GM18508 (cell line): ENCODE results near the gene FKBP8.
"Not testable (repeated sequence)": the region's sequence is repeated elsewhere in the genome, so short reads cannot be mapped to it uniquely, and the experiment has no call there.

Experiments used
- ATAC-seq: cut with Tn5 transposase; IDR thresholded peaks from one replicate; pipeline ENCODE4 v1.9.1; 2021; ENCODE audit warnings: moderate number of reproducible peaks; ENCODE audit not compliant: insufficient read depth, unreplicated experiment

The FKBP8 gene

GRCh38 chr19:18559685-18560084 is 16.3 kb upstream of the FKBP8 start:
- ATAC-seq = no peak

- ATAC-seq = no peak
These were observed 15.2 kb upstream of the FKBP8 start for GRCh38 chr19:18558604-18559003.

- ATAC-seq = no peak
These were observed 14.8 kb upstream of the FKBP8 start for GRCh38 chr19:18558202-18558555.

GRCh38 chr19:18557411-18558201 is 14.2 kb upstream of the FKBP8 start, which contains the start of gene KXD1:
Gene KXD1, plus strand, starts transcription at chr19:18557870. Its CDS starts 4,187 bp downstream, at chr19:18562057.
- ATAC-seq = peak; percentile 66

- ATAC-seq = no peak
These were observed 8.3 kb upstream of the FKBP8 start for GRCh38 chr19:18551631-18552030.

- no peak for ATAC-seq
These were observed 572 bp upstream of the FKBP8 start for GRCh38 chr19:18543814-18544475.

- ATAC-seq = no peak
These were observed 1.1 kb downstream of the FKBP8 start for GRCh38 chr19:18541992-18542940.

GRCh38 chr19:18541258-18541991 is 1.9 kb downstream of the FKBP8 start:
- ATAC-seq = no peak

GRCh38 chr19:18540200-18540599 is 3.2 kb downstream of the FKBP8 start:
- ATAC-seq = not testable (repeated sequence)

- no peak for ATAC-seq
These were observed 4.0 kb downstream of the FKBP8 start for GRCh38 chr19:18539372-18539771.

- no peak for ATAC-seq
These were observed 5.3 kb downstream of the FKBP8 start for GRCh38 chr19:18538115-18538514.

GRCh38 chr19:18537431-18537830 is 5.9 kb downstream of the FKBP8 start:
- no peak for ATAC-seq

- no peak for ATAC-seq
These were observed 6.9 kb downstream of the FKBP8 start for GRCh38 chr19:18536475-18536874.

- no peak for ATAC-seq
These were observed 10.3 kb downstream of the FKBP8 start for GRCh38 chr19:18533058-18533457.

- no peak for ATAC-seq
These were observed 11.0 kb downstream of the FKBP8 start for GRCh38 chr19:18532168-18532890.

- ATAC-seq = no peak
These were observed 11.9 kb downstream of the FKBP8 start for GRCh38 chr19:18531485-18531884.

- ATAC-seq = no peak
These were observed 13.6 kb downstream of the FKBP8 start for GRCh38 chr19:18529782-18530181.

GRCh38 chr19:18526316-18526715 is 17.1 kb downstream of the FKBP8 start:
- no peak for ATAC-seq

GRCh38 chr19:18523841-18524240 is 19.5 kb downstream of the FKBP8 start:
- no peak for ATAC-seq
